ENCODE results near the gene KIAA0319L.

KIAA0319L gene

GRCh38 chr1:35563166-35563565, 6.0 kb upstream of the KIAA0319L start:
- no peak for DNase-seq (ENCODE audit: low spot score)

GRCh38 chr1:35561972-35562680, 4.9 kb upstream of the KIAA0319L start:
- no peak for DNase-seq (ENCODE audit: low spot score)

GRCh38 chr1:35561297-35561971, 4.2 kb upstream of the KIAA0319L start:
- DNase-seq (ENCODE audit: low spot score) = no peak

- no peak for DNase-seq (ENCODE audit: low spot score)
These were observed 3.3 kb upstream of the KIAA0319L start for GRCh38 chr1:35560256-35561225.

- DNase-seq (ENCODE audit: low spot score) = no peak
These were observed 2.2 kb upstream of the KIAA0319L start for GRCh38 chr1:35559317-35559944.

GRCh38 chr1:35558374-35559316, 1.4 kb upstream of the KIAA0319L start:
- DNase-seq (ENCODE audit: low spot score) = no peak

- peak; percentile 91 for DNase-seq (ENCODE audit: low spot score)
These were observed 589 bp upstream of the KIAA0319L start, which contains the start of gene NCDN for GRCh38 chr1:35557611-35558373. NCDN (plus strand) TSS chr1:35557799; CDS start chr1:35558191, 392 bp downstream.

- no peak for DNase-seq (ENCODE audit: low spot score)
These were observed 602 bp downstream of the KIAA0319L start for GRCh38 chr1:35556484-35557117.

- DNase-seq (ENCODE audit: low spot score) = no peak
These were observed 1.4 kb downstream of the KIAA0319L start for GRCh38 chr1:35555601-35556477.

GRCh38 chr1:35555212-35555584, 2.0 kb downstream of the KIAA0319L start:
- DNase-seq (ENCODE audit: low spot score) = no peak

GRCh38 chr1:35554266-35555211, 2.7 kb downstream of the KIAA0319L start:
- DNase-seq (ENCODE audit: low spot score) = no peak

- no peak for DNase-seq (ENCODE audit: low spot score)
These were observed 3.4 kb downstream of the KIAA0319L start for GRCh38 chr1:35553851-35554250.

- DNase-seq (ENCODE audit: low spot score) = no peak
These were observed 10.6 kb downstream of the KIAA0319L start for GRCh38 chr1:35546614-35547013.

- peak; percentile 55 for DNase-seq (ENCODE audit: low spot score)
These were observed 12.2 kb downstream of the KIAA0319L start for GRCh38 chr1:35544976-35545375.

- DNase-seq (ENCODE audit: low spot score) = no peak
These were observed 17.4 kb downstream of the KIAA0319L start for GRCh38 chr1:35539824-35540261.

- DNase-seq (ENCODE audit: low spot score) = no peak
These were observed 18.0 kb downstream of the KIAA0319L start for GRCh38 chr1:35539073-35539823.

GRCh38 chr1:35537806-35538205, 19.4 kb downstream of the KIAA0319L start:
- no peak for DNase-seq (ENCODE audit: low spot score)

Data from kidney capillary endothelial cell (primary cell).